Measurements from ENCODE around the gene GGTLC1. TPM values are rescaled to one million over a fixed set of nuclear protein-coding genes. Genes with fewer than 3 reads are reported as not detected.

The GGTLC1 gene
- not detected for total RNA-seq

GRCh38 chr20:23988561-23988960, at the start of gene GGTLC1:
Gene GGTLC1 (minus strand): TSS chr20:23988779. CDS start chr20:23986611, 2,168 bp downstream.
- Mint-ChIP-seq H3K27ac (no peak within 1 kb of the TSS), H3K4me3 (no peak within 1 kb of the TSS), H3K4me1 (ENCODE audit: low read depth) (no peaks in the 10 kb centered on the region), H3K27me3 (no peaks in the 10 kb centered on the region), H3K9me3 (no peaks in the 10 kb centered on the region), H3K36me3 (ENCODE audit: low read depth) (no peaks in the 10 kb centered on the region)
- ChIA-PET POLR2A (no interaction called here), CTCF (no interaction called here)
- DNase-seq (no peak), ATAC-seq (no peak)
- TF ChIP-seq CTCF (IDR thresholded peaks at IDR 0.05) = no peak
- intact Hi-C loops (cut with micrococcal nuclease) = no loop called here

- no peak overlapping the region for H3K4me3 Mint-ChIP-seq
- ChIA-PET CTCF (no interaction called here), POLR2A (interaction anchor here (1.0 to 1.9 kb wide), 2 partner anchors 10 kb away, joined by 3 to 6 read pairs; no protein-coding TSS in a partner anchor)
- ATAC-seq = no peak
- no peak for DNase-seq
- H3K36me3 Mint-ChIP-seq (ENCODE audit: low read depth) = peaks cover 2% of the 10 kb centered on the region
- no peak overlapping the region for H3K27ac Mint-ChIP-seq
- H3K9me3 Mint-ChIP-seq = peaks cover 2% of the 10 kb centered on the region
- H3K4me1 Mint-ChIP-seq (ENCODE audit: low read depth) = peaks cover 21% of the 10 kb centered on the region
- H3K27me3 Mint-ChIP-seq = no peaks in the 10 kb centered on the region
- TF ChIP-seq CTCF (IDR thresholded peaks at IDR 0.05) = no peak
- intact Hi-C loops (cut with micrococcal nuclease) = no loop called here
Observed at GRCh38 chr20:24034820-24035219, 46.2 kb upstream of the GGTLC1 start.

GRCh38 chr20:24033565-24033964, 45.0 kb upstream of the GGTLC1 start:
- peaks cover 2% of the 10 kb centered on the region for H3K9me3 Mint-ChIP-seq
- peaks cover 2% of the 10 kb centered on the region for H3K36me3 Mint-ChIP-seq (ENCODE audit: low read depth)
- ATAC-seq = peak; percentile 11
- TF ChIP-seq CTCF (IDR thresholded peaks at IDR 0.05) = no peak
- peak overlapping the region; percentile 82 for H3K27ac Mint-ChIP-seq
- H3K4me1 Mint-ChIP-seq (ENCODE audit: low read depth) = peaks cover 21% of the 10 kb centered on the region
- ChIA-PET CTCF (no interaction called here), POLR2A (interaction anchor here (1.0 to 1.5 kb wide), 2 partner anchors 9 to 12 kb away, joined by 3 read pairs; no protein-coding TSS in a partner anchor)
- no peak for DNase-seq
- no peaks in the 10 kb centered on the region for H3K27me3 Mint-ChIP-seq
- H3K4me3 Mint-ChIP-seq = no peak overlapping the region
- intact Hi-C loops (cut with micrococcal nuclease) = no loop called here

GRCh38 chr20:24033151-24033550, 44.6 kb upstream of the GGTLC1 start:
- DNase-seq (peak; percentile 59), ATAC-seq (peak; percentile 86)
- Mint-ChIP-seq H3K4me3 (no peak overlapping the region), H3K9me3 (peaks cover 2% of the 10 kb centered on the region), H3K27me3 (no peaks in the 10 kb centered on the region), H3K27ac (peak overlapping the region; percentile 82), H3K36me3 (ENCODE audit: low read depth) (peaks cover 2% of the 10 kb centered on the region), H3K4me1 (ENCODE audit: low read depth) (peaks cover 21% of the 10 kb centered on the region)
- TF ChIP-seq CTCF (IDR thresholded peaks at IDR 0.05) = no peak
- ChIA-PET CTCF (no interaction called here), POLR2A (interaction anchor here (0.9 to 1.5 kb wide), 2 partner anchors 12 to 26 kb away, joined by 3 read pairs; no protein-coding TSS in a partner anchor)
- intact Hi-C loops (cut with micrococcal nuclease) = no loop called here

GRCh38 chr20:24032400-24032898, 43.9 kb upstream of the GGTLC1 start:
- peaks cover 2% of the 10 kb centered on the region for H3K36me3 Mint-ChIP-seq (ENCODE audit: low read depth)
- peaks cover 28% of the 10 kb centered on the region for H3K4me1 Mint-ChIP-seq (ENCODE audit: low read depth)
- no peak for TF ChIP-seq CTCF (IDR thresholded peaks at IDR 0.05)
- peak overlapping the region; percentile 82 for H3K27ac Mint-ChIP-seq
- CTCF ChIA-PET = interaction anchor here (1.3 kb wide), 1 partner anchor 9 kb away, joined by 3 read pairs; no protein-coding TSS in a partner anchor
- POLR2A ChIA-PET = interaction anchor here (0.6 to 0.9 kb wide), 2 partner anchors 25 to 918 kb away, joined by 3 read pairs; no protein-coding TSS in a partner anchor
- peaks cover 8% of the 10 kb centered on the region for H3K9me3 Mint-ChIP-seq
- intact Hi-C loops (cut with micrococcal nuclease) = no loop called here
- H3K27me3 Mint-ChIP-seq = no peaks in the 10 kb centered on the region
- DNase-seq (no peak), ATAC-seq (no peak)
- H3K4me3 Mint-ChIP-seq = no peak overlapping the region

Measured in activated CD8-positive, alpha-beta T cell treated with anti-CD3 and anti-CD28 coated beads for 36 hours (primary cell).